GM19455 (cell line): ENCODE results near the gene BANF1.

Experiments used
- ATAC-seq: cut with Tn5 transposase; IDR thresholded peaks from one replicate; pipeline ENCODE4 v1.9.1; 2021; ENCODE audit not compliant: unreplicated experiment

BANF1 gene

GRCh38 chr11:66001942-66002647 is at the start of gene BANF1, which contains the start of gene EIF1AD:
BANF1 (plus strand) TSS chr11:66002503; CDS start chr11:66003251, 748 bp downstream.
EIF1AD (minus strand) TSS chr11:66002157; CDS start chr11:66000389, 1,768 bp downstream.
- ATAC-seq = peak; percentile 73

GRCh38 chr11:65953471-65953870 is 48.8 kb upstream of the BANF1 start:
- no peak for ATAC-seq

GRCh38 chr11:65954771-65955170 is 47.5 kb upstream of the BANF1 start:
- ATAC-seq = no peak

- no peak for ATAC-seq
Measured at GRCh38 chr11:65958291-65958690, 44.0 kb upstream of the BANF1 start.

GRCh38 chr11:65958774-65959420 is 43.4 kb upstream of the BANF1 start:
- ATAC-seq = no peak

- ATAC-seq = no peak
Measured at GRCh38 chr11:65960824-65961266, 41.5 kb upstream of the BANF1 start.

GRCh38 chr11:65961267-65962140 is 40.8 kb upstream of the BANF1 start, which contains the start of gene SART1:
SART1 (plus strand) TSS chr11:65961734; CDS start chr11:65961781, 47 bp downstream.
- ATAC-seq = peak; percentile 83

- ATAC-seq = peak; percentile 4
Measured at GRCh38 chr11:65962141-65962564, 40.1 kb upstream of the BANF1 start.

- no peak for ATAC-seq
Measured at GRCh38 chr11:65964906-65965305, 37.4 kb upstream of the BANF1 start.

GRCh38 chr11:65965986-65966762 is 36.1 kb upstream of the BANF1 start:
- ATAC-seq = no peak

- no peak for ATAC-seq
Measured at GRCh38 chr11:65967329-65967934, 34.9 kb upstream of the BANF1 start.

- no peak for ATAC-seq
Measured at GRCh38 chr11:65968600-65969482, 33.5 kb upstream of the BANF1 start.

GRCh38 chr11:65972116-65972515 is 30.2 kb upstream of the BANF1 start:
- no peak for ATAC-seq

- ATAC-seq = no peak
Measured at GRCh38 chr11:65973439-65974110, 28.7 kb upstream of the BANF1 start.

- no peak for ATAC-seq
Measured at GRCh38 chr11:65975771-65976170, 26.5 kb upstream of the BANF1 start.

GRCh38 chr11:65976216-65977176 is 25.8 kb upstream of the BANF1 start:
- no peak for ATAC-seq

GRCh38 chr11:65977621-65978390 is 24.5 kb upstream of the BANF1 start:
- ATAC-seq = no peak
